Raji (cell line): ENCODE data around the gene TENT5C.

Experiments used
- POLR2A ChIP-seq: IDR thresholded peaks from 2 replicates; pipeline ENCODE4 v1.6.1; 2011; ENCODE audit warnings: low read depth, low read length, control low read depth; ENCODE audit not compliant: insufficient read depth

The TENT5C gene

DNA sequence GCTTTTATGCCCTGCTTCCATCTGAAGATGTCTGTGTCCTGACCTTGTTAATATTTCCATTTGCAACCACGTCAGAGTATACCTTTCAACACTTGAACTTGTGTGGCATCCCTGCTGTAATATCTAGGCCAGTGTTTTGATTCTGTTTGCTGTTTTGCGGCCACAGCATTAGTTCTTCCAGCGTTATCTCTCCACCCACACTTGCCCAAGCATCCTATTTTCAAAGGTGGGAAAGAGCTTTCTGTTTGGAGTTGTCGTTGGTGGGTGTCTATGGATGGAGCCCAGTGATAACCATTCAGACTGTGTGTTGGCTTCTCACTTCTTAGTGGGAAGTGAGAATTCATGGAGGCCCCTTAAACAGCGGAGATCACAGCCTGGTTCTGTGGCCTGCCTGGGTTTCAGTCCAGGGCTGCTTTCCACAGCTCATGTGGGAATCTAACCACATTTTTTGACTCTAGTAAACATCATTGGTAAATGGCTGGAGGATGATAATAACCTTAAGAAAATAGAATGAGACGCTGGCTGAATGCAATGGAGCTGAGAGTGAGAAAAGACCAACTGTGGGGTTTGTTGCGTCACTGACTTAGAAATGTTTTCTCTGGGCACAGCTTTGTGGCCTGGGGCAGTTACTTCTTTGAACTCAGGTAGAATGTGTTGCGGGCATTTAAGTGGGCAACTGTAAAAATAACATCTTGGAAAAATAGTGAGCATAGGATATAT lies 7.6 kb downstream of the TENT5C start:
- TF ChIP-seq POLR2A = no peak

GRCh38 chr1:117613969-117614729 lies 8.3 kb downstream of the TENT5C start:
- TF ChIP-seq POLR2A = no peak

DNA sequence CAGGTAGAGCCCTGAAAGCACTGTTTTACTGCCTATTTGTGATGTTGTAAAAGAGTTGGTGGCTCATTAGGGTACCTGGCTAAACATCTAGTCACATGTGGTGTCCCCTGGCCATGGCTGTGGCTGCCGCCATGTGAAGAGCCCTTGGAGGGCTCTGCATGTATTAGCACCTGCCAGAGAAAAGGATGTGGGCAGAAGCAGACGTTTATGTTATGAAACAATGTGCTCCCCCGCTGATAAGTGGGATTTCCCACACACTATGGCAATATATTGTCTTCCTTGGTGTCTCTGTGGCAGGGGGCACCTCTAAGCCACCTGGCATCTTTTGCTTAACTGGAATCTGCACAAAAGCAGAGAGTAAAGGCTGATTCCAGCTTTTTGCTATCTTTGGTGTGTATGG lies 9.6 kb downstream of the TENT5C start:
- TF ChIP-seq POLR2A = no peak

DNA sequence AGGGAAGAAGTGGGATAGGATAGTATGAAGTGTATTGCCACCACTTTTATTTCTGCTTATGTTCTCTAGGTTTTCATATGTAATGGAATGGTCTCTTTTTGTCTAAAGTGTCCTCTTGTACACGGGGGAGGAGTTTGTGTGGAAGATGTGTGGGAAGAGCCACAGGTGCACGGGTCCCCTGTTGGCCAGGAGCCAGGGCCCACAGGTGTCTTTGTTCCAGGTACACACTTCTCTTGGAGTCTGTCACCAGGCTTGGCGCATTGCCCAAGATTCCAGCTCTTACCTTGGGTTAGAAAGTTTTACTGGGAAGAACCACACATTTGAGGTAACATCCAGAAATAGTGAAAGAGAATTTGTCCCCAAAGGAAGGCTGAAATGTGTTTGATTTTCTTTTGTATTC lies 10.5 kb downstream of the TENT5C start:
- TF ChIP-seq POLR2A = no peak

DNA sequence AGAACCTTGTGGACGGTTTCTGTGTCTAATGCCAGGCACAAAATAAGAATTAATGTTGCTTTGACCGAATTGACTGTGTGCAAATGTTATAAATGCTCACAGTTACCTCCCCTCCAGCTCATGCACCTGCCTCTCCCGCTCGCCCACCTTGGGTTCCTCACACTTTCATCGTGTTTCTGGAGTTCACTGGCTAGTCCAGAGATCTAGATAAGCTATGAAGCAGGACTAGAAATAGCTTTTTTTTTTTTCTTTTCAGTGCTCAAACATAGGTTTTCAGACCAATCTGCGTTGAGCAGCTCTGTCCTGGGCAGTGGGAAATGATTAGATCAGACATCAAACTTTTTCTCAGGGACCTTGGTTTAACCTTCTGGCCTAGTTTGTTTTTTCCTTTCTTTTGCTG lies 11.1 kb downstream of the TENT5C start:
- no peak for TF ChIP-seq POLR2A

DNA sequence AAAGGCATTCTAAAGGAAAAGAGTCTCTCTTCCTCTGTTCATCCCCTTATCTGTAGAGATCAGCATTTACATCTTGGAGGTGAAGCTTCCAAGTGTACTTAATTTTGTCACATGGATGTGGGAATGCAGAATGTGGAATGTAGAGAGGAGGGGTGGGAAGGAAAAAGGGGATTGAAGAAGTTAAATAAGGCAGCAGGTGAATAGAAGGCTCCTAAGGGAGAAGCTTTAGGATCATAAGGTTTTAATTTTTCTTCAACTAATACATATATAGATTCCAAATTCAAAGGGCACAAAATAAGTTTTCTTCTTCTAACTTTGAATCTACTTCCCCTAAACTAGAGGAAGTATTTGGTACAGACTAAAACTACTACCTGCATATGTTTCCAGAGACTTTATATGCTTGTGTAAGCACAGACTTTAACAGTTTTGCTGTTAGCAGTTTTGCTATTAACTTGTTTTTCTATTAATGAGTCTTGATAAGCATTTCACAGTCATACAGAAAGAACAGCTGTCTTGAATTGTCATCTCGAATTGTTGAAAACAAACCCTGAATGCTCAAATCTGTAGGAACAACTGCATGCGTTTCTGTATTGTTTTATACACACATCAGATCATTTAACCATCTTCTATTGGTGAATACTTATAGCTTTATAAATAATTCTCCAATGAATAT lies 12.7 kb downstream of the TENT5C start:
- no peak for TF ChIP-seq POLR2A

DNA sequence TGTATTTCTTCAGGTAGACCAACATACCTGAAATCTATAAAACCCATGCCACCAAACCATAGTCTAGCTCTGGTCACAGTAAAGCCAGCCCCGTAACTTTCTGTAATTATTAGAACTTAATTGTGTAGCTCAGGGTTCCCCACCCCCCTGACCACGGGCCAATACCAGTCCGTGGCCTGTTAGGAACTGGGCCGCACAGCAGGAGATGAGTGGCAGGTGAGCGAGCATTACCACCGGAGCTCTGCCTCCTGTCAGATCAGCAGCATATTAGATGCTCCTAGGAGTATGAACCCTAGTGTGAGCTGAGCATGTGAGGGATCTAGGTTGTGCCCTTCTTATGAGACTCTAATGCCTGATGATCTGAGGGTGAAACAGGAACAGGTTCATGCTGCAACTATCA lies 14.6 kb downstream of the TENT5C start:
- no peak for TF ChIP-seq POLR2A

- TF ChIP-seq POLR2A = no peak
Observed at GRCh38 chr1:117621316-117621715, 15.5 kb downstream of the TENT5C start.

GRCh38 chr1:117622726-117623125 lies 16.9 kb downstream of the TENT5C start:
- TF ChIP-seq POLR2A = no peak

- TF ChIP-seq POLR2A = no peak
Observed at GRCh38 chr1:117623141-117623540, 17.3 kb downstream of the TENT5C start.

DNA sequence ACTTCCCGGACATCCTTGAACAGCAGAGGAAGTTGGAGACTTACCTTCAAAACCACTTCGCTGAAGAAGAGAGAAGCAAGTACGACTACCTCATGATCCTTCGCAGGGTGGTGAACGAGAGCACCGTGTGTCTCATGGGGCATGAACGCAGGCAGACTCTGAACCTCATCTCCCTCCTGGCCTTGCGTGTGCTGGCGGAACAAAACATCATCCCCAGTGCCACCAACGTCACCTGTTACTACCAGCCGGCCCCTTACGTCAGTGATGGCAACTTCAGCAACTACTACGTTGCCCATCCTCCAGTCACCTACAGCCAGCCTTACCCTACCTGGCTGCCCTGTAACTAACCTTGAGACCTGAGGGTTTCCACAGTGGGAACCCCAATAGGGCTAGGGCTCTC lies 17.9 kb downstream of the TENT5C start:
- TF ChIP-seq POLR2A = no peak

DNA sequence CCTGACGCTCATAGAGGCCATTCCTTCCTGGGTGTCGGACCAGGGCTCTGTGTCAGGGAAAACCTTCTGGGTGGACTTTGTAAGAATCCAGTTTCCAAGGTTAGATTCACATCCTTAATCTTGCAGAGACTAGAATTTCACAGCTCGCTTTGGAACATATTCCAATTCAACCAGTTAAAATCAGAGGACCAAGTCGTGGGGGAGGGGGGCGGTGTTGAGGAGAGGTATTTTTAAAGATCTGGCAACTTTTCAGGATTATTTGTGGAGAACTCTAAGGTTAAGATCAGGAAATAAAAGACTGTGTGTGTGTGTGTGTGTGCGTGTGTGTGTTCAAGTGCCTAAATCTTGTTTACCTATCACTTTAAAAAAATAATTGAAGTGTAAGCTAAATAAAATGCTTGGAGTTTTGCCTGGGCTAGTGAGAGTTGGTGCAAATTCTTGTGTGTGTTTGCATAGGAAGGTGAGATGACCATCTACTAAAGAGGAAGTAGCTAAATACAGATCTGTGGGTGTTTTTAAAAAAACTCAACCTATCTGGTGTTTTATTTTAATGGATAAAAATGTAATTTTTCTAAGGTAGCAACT lies 21.8 kb downstream of the TENT5C start:
- TF ChIP-seq POLR2A = no peak

DNA sequence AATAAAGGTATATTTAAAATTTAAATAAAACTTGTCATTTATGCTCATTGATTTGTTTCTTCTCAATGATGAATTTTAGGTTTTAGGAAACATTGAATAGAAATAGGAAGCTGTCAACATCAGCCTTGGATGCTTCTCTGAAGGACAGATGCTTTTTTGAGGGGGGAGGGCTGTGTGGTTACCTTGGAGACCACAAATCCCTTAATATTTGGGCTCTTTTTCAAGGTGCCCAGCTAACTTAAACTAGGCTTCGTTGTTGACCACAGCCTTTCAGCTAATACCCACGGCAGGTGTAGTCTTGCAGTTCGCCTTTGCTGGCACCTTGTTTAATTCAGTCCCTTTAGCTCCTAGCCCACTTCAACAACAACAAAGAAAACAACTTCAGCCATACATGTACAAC lies 22.5 kb downstream of the TENT5C start:
- TF ChIP-seq POLR2A = no peak

GRCh38 chr1:117629625-117630422 lies 24.0 kb downstream of the TENT5C start:
- TF ChIP-seq POLR2A = no peak

DNA sequence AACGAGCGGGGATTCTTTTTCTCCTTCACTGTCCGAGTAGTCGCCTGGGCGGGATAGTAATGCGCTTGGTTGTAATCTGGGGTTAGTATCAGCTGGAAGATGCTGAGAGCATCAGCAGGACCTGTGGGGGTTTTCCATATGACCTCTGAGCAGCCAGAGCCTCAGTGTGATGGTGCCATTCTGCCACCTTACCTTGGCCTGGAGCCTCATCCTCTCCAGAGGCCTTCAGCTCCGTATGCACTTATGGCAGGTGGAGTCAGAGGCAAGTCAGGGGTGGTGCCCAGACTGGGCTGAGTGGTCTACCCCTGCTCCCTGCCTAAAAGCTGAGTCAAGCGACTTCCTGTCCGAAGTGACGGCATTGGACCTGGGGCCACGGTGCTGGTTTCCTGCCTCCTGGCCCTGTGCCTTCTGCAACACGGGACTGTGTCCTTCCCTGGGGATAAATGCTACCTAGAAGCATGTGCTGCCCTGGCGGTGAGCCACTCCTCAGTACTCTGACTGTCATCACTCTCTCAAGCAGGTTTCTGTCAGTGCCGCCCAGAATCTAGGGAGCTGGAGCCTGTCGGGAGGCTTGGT lies 24.7 kb downstream of the TENT5C start:
- TF ChIP-seq POLR2A = no peak
